ENCODE measurements around the gene RPS4Y1. TPM values are rescaled to one million over a fixed set of nuclear protein-coding genes. Genes with fewer than 3 reads are reported as not detected.

RPS4Y1 gene
- total and polyA plus RNA-seq, 2 of the 8 experiments (the other 6 are each of a cell fraction or from before 2014, with no cell fraction given), result 259 to 790 TPM

- Histone ChIP-seq H3K27ac (ENCODE audit: low read depth, low read length) (no peak overlapping the region), H2BK20ac (ENCODE audit: low read length) (no peak overlapping the region), H4K5ac (ENCODE audit: insufficient read length, low read depth, low read length) (no peak overlapping the region), H4K8ac (ENCODE audit: extremely low read depth, insufficient read depth, low read length) (no peak overlapping the region), H2BK12ac (ENCODE audit: low read depth, low read length) (no peak overlapping the region), H3K56ac (replicated peaks; ENCODE audit: insufficient read length, low read depth, low read length) (no peak overlapping the region), H3K4ac (replicated peaks; ENCODE audit: insufficient read length, low read depth, low read length) (no peak overlapping the region), H3K9ac (replicated peaks in 1 of 4; ENCODE audit: extremely low read depth in 1 of 4, low read depth in 3 of 4, low read length in 3 of 4) (no peak overlapping the region), H4K91ac (replicated peaks; ENCODE audit: insufficient read length, low read length) (no peak overlapping the region), H3K18ac (ENCODE audit: extremely low read depth, low read length) (no peak overlapping the region), H3K4me1 (replicated peaks in 1 of 4; ENCODE audit: control insufficient read depth in 3 of 4, insufficient read depth in 4 of 4, low read length in 3 of 4) (no peaks in the 10 kb centered on the region), H3K4me2 (ENCODE audit: insufficient read depth in 1 of 2, low read depth in 2 of 2, low read length in 2 of 2) (no peak overlapping the region), H2AK5ac (ENCODE audit: low read depth, low read length) (no peak overlapping the region), H3K9me3 (ENCODE audit: insufficient read depth in 2 of 2, low read depth in 1 of 2, low read length in 1 of 2) (no peaks in the 10 kb centered on the region), H3K23me2 (ENCODE audit: low read depth, low read length) (no peaks in the 10 kb centered on the region), H3K14ac (ENCODE audit: insufficient read length) (no peak overlapping the region), H2BK120ac (replicated peaks; ENCODE audit: low read depth, low read length) (no peak overlapping the region), H3K79me1 (ENCODE audit: low read depth, low read length) (no peaks in the 10 kb centered on the region), H3K4me3 (ENCODE audit: extremely low read depth in 1 of 4, insufficient read depth in 2 of 4, low read depth in 3 of 4, low read length in 4 of 4) (no peak overlapping the region), H3K79me2 (ENCODE audit: control insufficient read depth in 1 of 2, insufficient read depth in 2 of 2, low read length in 2 of 2) (no peaks in the 10 kb centered on the region), H3K27me3 (replicated peaks in 1 of 4; ENCODE audit: control insufficient read depth in 3 of 4, extremely low read depth in 1 of 4, insufficient read depth in 3 of 4, low read length in 3 of 4) (no peaks in the 10 kb centered on the region), H2BK15ac (ENCODE audit: low read length) (no peak overlapping the region), H4K20me1 (replicated peaks in 1 of 2; ENCODE audit: control insufficient read depth in 1 of 2, insufficient read depth in 2 of 2, low read length in 2 of 2) (no peaks in the 10 kb centered on the region), H2AFZ (ENCODE audit: low read length) (no peak overlapping the region), H3K36me3 (ENCODE audit: control insufficient read depth in 2 of 4, insufficient read depth in 4 of 4, low read length in 3 of 4) (no peaks in the 10 kb centered on the region), H2BK5ac (ENCODE audit: low read depth, low read length) (no peak overlapping the region), H3K23ac (ENCODE audit: insufficient read length) (no peak overlapping the region)
- DNase-seq (ENCODE audit: low read depth in 1 of 2, low spot score in 2 of 2) (no peak), FAIRE-seq (no peak)
- CTCF ChIA-PET (ENCODE audit: partially characterized antibody), result interaction anchor here (0.6 to 1.7 kb wide), 3 partner anchors 10 to 69 kb away, joined by 3 to 7 read pairs (median 4); no protein-coding TSS in a partner anchor
- POLR2A ChIA-PET (ENCODE audit: partially characterized antibody), result no interaction called here
- TF ChIP-seq EGR1 (IDR thresholded peaks at IDR 0.05; ENCODE audit: borderline replicate concordance, low read depth, low read length) (no peak), E2F6 (IDR thresholded peaks at IDR 0.05) (no peak)
Measured at GRCh38 chrY:2913066-2913815, 71.8 kb downstream of the RPS4Y1 start.

Measured in H1 (cell line).